NCI-H460 (cell line): ENCODE data around the gene SMURF2. TPM values are rescaled to one million over a fixed set of nuclear protein-coding genes. Genes with fewer than 3 reads are reported as not detected.
"Not testable (repeated sequence)": the region's sequence is repeated elsewhere in the genome, so short reads cannot be mapped to it uniquely, and the experiment has no call there.

Experiments used
- DNase-seq: peaks from one replicate; pipeline ENCODE4 v3.0.0-alpha.2; 2016; ENCODE audit warnings: low read depth; ENCODE audit errors: extremely low read depth
- total RNA-seq: library from RNA; depleted of rRNA; stranded (reverse); fragments of >200 nt; shearing (Covaris generic); gene quantifications from 2 replicates; pipeline ENCODE4 v1.2.3, GENCODE V29; 2014

Gene SMURF2
- total RNA-seq, 1 experiment from 2014 or later = 11.0 TPM

DNA sequence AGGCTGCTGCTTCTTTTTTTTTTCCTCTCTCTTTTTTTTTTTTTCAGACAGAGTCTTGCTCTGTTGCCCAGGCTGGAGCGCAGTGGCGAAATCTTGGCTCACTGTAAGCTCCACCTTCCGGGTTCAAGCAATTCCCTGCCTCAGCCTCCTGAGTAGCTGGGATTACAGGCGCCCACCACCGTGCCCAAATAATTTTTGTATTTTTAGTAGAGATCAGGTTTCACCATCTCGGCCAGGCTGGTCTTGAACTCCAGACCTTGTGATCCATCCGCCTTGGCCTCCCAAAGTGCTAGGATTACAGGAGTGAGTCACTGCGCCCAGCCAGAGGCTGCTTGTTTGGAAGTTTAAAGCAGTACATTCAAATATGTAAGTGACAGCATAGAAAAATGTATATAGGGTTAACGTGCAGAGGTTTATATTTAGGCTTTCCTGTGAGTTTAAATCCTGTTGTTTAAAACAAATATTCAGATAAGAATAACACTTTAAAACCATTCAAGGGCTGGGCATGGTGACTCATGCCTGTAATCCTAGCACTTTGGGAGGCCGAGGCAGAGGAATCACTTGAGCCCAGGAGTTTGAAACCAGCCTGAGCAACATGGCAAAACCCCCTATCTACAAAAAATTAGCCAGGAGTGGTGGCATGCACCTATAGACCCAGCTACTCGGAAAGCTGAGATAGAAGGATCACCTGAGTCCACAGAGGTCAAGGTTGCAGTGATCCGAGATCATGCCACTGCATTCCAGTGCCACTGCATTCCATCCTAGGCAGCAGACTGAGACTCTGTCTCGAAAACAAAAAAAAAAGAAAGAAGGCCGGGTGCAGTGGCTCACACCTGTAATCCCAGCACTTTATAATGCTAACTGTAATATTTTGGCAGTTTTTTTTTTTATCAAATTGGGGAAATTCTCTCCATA lies 6.0 kb upstream of the SMURF2 start:
- DNase-seq = not testable (repeated sequence)

DNA sequence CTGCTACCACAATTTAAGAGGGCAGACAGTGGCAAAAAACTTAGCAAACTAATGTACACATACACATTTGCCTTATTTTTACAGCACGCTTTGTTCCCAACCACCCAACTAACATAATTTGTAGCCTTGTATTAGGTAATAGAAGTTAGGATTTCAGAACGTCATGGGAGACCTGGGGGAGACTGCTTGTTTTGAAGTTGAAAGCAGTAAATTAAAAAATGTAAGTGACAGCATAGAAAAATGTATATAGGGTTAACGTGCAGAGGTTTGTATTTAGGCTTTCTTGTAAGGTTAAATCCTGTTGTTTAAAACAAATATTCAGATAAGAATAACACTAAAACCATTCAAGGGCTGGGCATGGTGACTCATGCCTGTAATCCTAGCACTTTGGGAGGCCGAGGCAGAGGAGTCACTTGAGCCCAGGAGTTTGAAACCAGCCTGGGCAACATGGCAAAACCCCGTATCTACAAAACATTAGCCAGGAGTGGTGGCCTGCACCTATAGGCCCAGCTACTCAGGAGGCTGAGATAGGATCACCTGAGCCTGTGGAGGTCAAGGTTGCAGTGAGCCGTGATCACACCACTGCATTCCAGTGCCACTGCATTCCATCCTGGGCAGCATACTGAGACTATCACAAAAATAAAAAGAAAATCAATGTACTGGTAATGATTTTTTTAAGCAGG lies 2.3 kb upstream of the SMURF2 start:
- DNase-seq = not testable (repeated sequence)

DNA sequence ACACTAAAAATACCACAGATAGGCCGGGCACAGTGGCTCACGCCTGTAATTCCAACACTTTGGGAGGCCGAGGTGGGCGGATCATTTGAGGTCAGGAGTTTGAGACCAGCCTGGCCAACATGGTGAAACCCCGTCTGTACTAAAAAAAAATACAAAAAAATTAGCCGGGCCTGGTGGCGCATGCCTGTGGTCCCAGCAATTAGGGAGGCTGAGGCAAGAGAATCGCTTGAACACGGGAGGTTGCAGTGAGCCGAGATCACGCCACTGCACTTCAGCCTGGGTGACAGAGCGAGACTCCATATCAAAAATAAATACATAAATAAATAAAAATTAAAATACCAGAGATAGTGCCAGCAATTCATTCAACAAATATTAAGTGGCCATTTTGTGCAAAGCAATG lies 1.7 kb upstream of the SMURF2 start:
- DNase-seq = not testable (repeated sequence)

DNA sequence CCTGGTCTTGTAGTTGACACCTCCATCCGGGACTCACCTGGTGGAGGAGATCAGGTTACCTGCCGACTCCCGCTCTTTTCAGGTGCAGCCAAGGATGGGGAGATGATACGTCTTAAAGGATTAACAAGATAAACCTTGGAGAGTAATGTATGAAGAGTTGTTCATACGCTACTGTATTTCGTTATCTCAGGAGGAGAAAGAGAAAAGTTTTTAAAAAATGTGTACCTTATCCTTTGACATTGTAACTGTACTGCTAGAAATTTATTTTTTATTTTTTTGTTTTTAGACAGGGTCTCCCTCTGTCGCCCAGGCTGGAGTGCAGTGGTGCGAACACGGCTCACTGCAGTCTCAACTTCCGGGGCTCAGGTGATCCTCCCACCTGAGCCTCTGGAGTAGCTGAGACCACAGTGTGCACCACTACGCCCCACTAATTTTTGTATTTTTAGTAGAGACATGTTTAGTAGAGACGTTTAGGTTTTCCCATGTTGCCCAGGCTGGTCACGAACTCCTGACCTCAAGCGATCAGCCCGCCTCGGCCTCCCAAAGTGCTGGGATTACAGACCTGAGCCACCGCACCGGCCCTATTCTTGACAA lies 764 bp upstream of the SMURF2 start:
- no peak for DNase-seq

DNA sequence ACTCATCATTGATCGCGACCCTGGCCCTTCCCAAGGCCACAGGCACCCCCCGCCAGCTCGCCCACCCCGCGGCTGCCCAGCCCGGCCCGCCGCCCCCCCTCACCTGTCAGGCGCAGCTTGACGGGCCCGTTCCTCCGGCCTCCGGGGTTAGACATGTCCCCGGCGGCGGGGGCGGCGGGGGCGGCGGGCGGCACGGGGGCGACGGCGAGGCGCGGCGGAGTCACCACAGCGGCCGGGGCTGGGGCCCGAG lies 456 bp downstream of the SMURF2 start:
- DNase-seq = no peak

DNA sequence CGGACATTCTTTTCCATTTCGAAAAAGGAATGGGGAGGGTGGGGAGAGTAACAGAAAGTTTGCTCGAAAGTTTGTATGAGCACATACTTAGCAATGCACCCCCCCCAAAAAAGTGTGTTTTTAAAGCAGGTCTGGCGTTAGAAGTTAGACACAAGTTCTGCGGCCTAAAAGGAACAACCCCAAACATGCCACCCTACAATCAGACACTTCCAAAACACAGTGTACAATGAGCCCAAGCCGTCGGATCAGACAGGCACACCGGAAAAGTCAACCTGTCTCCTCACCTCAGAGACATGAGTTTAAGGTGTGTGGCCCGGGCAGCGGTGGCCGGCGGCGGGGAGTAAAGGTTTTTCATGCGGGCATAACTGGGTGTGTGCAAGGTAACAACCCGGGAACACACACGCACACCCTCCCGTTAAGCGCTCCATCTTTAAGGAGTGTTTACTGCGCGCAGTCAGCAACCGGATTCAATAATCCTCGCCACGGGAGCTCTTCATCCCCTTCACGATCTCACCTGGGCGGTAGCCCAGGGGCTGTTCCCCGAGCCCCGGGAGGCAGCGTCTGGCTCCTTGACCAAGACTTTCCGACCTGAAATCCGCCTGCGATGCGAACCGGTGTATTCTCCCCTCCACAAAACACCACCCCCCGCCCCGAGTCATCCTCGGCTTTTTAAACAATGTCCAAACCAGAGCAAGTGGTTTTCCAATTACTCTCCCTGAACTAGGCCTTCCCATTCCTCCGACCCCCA lies 955 bp downstream of the SMURF2 start:
- not testable (repeated sequence) for DNase-seq

DNA sequence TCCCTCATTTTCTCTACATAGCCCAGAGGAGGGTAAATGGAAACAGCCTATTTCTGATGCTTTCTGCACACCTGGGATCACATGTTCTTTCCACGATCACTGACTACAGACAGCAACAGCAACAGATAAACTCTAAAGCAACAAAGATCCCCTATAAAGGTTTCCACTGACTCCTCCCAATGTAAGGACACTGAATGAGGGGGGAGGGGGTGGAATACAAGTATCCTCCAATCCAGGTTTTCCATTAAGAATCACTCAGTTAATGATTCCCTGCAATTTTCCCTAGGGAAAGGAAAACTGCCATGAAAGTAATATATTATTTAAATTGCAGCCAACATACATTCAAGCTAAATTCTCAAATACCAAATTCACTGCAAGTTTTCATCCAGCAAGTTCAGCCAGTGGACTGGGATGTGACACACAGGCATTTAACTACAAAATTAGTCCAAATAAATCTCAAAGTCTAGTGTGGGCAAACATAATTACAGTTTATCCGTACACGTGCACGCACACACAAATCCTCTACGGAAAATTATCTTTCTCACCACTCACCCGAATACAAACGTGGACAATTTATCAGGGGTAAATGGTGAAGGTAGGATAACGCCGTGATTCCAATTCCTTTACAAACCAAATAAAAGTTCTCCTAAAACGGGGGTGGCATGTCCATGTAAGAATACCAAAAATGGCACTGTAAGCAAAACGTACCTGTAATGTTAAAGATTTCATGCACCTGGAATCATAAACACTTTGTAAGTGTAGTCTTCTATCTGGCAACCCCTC lies 1.7 kb downstream of the SMURF2 start:
- DNase-seq = not testable (repeated sequence)

DNA sequence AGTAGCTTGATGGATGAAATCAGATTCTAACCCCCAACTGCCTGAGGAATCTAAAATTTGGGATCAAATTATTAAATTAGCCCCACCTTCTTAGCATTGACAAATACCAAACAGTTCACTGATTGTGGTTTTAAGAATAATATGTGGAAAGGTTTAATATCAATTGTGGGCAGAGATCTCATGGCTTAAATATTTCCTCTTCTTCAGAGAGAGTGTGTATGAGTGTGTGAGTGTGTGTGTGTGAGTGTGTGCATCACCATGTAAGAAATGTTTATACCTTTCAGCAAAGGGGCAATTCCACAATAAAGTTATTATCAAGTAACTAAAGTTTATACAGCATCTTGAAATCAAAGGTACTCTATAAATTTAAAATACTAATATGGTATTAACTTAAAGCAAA lies 3.2 kb downstream of the SMURF2 start:
- DNase-seq = no peak

DNA sequence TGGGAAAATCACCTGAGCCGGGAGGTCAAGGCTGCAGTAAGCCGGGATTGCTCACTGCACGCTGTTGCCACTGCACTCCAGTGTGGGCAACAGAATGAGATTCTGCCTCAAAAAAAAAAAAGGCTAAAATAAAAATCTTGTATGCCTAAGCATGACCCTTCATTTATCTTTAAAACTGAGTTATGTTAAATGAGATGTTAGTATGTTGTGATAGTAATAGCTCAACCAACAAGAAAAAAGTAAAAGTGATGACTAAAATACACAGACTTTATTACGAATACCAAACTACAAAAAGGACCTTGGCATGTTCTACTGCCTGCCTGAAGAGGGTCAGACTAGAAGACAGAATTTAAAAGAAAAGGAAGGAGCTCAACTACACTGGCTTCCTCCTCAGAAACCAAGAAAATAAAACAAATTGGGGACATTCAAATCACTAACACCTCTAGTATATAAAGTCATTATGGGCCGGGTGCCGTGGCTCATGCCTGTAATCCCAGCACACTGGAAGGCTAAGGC lies 4.4 kb downstream of the SMURF2 start:
- no peak for DNase-seq

DNA sequence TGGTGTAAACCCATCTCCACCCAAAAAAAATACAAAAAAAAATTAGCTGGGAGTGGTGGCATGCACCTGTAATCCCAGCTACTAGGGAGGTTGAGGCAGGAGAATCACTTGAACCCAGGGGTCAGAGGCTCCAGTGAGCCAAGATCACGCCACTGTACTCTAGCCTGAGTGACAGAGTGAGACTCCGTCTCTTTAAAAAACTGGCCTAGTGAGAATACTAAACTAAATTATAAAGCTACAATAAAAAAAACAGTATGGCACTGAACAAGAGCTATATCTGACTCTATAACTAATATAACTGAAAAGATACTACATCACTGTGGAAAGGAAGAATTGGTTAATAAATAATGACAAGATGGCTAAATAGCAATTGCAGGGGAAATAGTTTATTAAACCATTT lies 6.4 kb downstream of the SMURF2 start:
- no peak for DNase-seq

DNA sequence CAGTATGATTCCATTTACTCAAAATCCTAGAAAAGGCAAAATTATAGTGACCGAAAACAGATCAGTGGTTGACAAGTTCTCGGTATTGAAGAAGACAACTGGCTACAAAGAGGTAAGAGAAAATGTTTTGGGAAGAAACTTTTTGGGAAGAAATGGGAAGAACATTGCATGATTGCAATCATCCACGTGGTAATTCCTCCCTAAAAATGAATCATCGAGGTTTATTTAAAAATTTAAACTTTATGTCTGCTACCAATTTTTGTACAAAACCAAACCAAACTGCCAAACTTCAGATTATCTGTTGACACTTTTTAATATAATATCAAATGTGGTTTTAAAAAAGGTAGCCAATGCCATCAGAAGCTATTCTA lies 8.1 kb downstream of the SMURF2 start:
- DNase-seq = no peak

DNA sequence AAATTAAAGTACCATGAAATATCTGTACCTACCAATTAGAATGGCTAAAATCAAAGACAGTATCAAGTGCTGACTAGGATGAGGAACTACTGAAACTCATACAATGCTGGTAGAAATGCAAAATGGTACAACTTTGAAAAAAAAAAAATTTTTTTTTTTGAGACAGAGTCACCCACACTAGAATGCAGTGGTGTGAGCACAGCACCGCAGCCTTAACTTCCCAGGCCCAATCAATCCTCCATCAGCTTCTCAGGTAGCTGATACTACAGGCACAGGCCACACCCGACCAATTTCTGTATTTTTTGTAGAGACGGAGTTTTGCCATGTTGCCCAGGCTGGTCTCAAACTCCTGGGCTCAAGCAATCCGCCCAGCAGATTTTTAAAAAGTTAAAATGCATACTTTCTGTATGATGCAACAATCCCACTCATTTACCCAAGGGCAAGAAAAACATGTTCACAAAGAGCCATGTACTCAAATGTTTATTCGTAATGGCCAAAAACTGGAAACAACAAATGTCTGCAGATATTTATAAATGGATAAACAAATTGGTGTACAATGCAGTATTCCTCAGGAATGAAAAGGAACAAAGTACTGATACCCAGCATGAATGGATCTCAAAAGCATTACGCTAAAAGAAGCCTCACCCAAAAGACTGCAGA lies 8.7 kb downstream of the SMURF2 start:
- no peak for DNase-seq

DNA sequence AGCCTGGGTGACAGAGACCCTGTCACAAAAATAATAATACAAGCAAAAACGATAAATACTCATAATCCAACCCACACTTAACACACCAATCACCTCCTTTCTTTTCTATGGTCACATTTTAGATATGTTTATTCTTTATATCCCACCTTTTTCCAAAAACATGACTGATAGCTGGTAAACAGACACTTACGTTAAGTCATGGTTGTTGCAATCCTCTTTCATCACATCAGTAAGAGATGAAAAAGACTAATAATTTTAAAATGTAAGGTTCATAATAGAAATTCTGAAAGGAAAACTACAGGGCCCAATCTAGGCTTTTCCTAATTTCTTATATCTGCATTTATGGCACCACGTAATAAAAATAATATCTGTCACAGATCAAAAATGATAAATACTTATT lies 10.2 kb downstream of the SMURF2 start:
- no peak for DNase-seq

DNA sequence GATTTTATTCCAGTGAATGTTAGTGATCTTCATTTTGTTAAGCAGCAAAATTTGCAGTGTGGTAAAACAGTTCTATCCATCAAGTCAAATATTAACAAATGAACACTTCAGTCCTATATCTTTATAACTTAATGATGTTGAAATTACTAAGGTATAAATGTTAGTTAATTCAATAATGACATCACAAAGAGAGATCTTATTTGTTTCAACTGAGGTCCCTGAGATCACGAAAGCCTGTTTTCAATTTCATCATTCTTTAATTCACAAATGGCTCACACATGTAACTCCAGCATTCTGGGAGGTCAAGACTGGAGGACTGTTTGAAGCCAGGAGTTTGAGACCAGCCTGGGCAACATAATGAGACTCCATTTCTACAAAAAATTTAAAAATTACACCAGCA lies 13.9 kb downstream of the SMURF2 start:
- DNase-seq = no peak

DNA sequence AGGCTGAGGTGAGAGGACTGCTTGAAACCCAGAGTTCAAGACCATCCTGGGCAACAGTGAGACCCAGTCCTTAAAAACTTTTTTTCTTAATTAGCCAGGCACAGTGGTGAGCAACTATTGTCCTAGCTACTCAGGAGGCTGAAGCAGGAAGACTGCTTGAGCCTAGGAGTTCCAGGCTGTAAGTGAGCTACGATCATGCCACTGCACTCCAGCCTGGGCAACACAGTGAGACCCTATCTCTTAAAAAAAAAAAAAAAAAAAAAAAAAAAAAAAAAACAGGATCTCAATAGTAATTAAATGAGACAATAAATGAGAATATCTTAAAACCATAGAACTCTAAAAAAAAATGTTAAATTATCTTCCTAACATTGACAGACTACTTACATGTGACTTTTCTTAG lies 14.3 kb downstream of the SMURF2 start:
- DNase-seq = no peak

DNA sequence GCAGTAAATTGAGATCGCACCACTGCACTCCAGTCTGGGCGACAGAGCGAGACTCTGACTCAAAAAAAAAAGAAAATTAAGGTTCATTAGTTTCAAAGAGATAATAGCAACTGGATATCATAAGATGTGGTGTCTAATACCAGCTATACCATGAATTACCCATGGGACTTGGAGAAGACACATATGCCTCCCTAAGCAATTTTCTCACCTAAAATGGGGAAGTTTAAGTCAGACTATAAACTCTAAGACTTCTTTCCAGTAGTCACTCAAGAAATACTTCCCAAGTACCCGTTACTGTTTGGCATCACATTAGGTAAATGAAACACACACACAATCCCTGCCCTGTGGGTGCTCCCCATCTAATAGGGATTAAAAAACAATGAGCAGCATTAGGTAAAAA lies 22.6 kb downstream of the SMURF2 start:
- DNase-seq = no peak

DNA sequence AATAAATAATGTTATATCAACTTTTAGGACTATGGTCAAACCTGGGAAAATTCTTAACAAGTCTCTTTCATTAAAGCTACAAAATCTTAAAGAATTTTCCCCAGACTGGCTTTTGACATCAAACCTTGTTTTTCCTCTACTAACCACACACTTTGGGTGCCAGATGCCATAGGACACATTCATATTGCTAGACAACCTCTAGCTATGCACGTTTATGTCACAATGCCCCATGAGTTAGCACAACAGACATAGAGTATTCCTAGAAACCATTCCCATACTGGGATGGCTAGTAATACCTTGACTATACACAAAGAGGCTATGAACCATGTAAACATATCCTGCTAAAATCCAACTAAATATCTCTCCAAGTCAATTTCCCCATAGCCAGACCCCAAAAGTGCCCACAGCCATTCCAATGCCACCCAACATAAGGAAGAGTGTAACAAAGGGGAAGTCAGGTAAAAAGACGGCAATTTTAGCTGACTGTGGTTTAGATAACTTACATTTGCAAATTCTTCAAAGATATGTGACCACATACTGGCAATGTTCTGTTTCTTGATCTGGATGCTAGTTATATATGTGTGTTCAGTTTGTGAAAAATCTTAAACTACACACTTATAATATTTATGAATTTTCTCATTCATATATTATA lies 23.4 kb downstream of the SMURF2 start:
- DNase-seq = no peak

DNA sequence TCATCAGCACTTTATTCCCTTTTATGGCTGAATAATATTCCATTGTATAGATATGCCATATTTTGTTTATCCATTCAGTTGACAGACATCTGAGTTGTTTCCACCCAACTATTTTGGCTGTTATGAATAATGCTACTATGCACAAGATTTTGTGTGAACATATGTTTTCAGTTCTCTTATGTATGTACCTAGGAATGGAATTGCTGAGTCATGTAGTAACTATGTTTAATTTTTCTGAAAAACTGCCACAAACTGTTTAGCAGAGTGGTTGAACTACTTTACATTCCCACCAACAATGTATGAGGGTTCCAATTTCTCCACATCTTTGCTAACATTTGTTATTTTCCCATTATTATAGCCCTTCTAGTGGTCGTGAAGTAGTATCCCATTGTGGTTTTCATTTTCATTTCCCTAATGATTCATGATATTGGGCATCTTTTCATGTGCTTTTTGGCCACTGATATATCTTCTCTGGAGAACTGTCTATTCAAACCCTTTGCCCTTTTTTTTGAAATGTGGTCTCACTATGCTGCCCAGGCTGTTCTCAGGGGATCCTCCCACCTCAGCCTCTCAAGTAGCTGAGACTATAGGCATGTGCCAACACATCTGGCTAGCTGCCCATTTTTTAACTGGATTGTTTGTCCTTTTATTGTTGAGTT lies 26.3 kb downstream of the SMURF2 start:
- no peak for DNase-seq

DNA sequence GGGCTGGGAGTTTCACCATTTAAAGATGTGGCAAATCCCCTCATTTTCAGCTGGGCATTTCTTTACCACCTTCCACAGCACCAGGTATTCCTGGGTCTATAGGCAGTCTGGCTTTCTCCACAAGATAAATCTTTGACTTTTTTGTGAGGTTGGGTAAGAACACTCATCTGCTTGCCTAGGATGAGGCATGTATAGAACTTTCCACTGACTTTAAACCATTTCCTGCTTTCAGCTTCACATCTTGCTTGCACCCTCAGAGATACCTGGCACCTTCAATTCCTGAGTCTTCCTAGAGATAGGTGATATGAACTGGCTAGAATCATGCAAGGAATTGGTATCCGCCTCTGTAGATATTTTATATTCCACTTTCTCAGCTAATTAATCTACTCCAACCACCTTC lies 27.9 kb downstream of the SMURF2 start:
- no peak for DNase-seq
